HG02938 (cell line): ENCODE results near the gene MYOF.
"Not testable (repeated sequence)": the region's sequence is repeated elsewhere in the genome, so short reads cannot be mapped to it uniquely, and the experiment has no call there.

Experiments
- ATAC-seq: cut with Tn5 transposase; IDR thresholded peaks from one replicate; pipeline ENCODE4 v1.9.1; 2021; ENCODE audit warnings: mild to moderate bottlenecking, moderate library complexity; ENCODE audit not compliant: unreplicated experiment

The MYOF gene

DNA sequence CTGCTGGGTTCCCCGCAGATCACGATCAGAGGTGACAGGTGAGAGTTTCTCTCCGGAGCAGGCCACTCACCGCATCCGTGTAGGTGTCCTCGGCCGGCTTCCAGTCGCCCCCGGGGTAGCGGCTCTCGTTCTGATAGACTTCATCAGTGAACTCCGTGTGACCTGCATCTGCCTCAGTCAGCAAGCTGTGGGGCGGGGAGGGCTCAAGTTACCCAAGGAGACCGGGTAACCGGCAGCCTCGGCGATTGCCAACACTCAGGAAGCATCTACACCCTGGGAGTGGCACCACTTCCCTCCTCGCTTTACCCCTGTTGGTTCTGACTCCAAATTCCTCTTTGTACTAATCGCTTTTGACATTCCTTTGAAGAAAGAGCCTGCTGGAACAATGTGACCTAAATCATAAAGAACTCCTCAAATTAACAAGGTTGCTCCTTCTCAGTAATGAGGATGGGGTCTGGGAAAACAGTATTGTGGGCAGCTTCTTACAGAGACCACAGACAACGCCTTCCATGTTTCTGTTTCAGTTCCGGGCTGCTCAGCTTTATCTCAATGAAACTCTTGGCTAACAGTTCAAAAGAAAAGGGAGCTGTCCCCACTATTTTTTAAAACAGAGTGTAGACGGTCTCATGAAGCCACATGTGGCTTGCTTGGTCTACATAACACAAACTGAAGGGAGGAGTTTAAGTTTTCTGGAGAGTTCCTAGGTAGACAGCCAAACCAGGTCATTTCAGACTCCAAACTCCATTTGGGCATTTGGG is 118.1 kb downstream of the MYOF start:
- ATAC-seq, result no peak

DNA sequence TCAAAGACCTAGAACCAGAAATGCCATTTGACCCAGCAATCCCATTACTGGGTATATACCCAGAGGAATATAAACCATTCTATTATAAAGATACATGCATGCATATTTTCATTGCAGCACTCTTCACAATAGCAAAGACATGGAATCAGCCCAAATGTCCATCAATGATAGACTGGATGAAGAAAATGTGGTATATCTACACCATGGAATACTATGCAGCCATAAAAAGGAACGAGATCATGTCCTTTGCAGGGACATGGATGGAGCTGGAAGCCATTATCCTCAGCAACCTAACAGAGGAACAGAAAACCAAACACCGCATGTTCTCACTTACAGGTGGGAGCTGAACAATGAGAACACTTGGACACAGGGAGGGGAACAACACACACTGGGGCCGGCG is 123.7 kb downstream of the MYOF start:
- ATAC-seq, result not testable (repeated sequence)

DNA sequence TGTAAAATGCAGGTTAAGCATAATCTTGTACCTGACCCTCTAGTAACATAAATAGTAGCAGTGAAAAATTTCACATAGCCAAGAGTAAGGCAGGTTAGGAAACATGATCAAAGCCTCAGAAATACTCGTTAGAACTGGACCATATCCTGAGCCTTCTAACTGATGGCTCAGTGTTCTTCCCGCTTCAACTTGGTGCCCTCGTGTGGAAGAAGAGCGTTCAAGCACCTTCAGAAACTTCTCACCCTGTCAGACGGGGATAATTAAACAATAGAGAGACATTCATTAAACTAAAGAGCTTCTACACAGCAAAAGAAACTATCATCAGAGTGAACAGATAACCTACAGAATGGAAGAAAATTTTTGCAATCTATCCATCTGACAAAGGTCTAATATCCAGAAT is 124.5 kb downstream of the MYOF start:
- ATAC-seq, result no peak

DNA sequence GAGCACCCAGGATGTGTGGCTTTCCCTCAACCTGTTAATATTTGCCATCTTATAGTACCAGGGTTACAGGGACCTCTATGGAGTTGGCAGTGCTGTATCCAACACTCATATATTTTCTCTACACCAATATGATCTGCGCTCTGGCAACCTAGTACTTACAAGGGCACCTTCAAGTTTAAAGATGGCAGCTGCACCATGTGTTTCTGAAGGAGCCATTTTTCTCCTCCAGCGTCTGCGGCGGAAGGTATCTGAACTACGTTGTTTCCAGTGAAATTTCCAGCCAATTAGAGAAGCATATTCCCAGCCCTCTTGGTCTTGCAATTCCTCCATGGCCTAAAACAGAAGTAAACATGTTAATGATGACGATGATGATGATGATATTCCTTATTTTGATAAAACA is 125.6 kb downstream of the MYOF start:
- ATAC-seq, result no peak

DNA sequence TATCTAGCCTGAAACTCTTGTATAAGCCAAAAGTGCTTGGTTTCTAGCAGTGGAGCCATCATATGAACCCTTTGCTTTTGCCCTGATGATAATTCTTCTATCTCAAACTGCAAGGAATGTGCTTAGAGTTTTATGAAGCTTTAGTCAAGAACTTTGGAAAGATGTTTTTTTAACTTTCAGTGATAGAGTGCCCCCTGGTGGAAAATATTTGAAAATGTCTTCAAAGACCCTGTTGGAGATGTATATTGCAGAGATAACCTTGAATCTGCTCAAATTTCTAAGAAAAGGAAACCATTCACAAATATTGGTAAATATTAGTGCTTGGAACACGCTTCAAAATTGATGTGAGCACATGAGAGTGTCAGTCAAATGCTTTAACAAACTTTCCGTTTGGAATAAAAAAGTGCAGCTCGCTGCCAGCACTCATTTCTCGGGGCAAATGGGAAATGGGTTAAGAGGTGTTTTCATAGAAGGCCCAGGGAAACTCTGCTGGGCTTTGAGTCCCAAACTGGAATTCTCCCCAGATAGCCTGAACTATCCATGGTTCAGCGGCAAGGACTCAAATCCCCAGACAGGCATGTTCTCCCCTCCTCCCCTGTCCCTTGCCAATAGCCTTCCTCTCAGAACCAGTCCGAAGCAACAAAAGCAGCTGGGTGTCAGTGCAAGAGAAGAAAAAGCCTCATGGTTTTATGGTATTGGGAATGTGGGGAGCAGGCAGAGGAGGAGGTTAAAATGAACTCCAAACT is 129.3 kb downstream of the MYOF start:
- no peak for ATAC-seq

DNA sequence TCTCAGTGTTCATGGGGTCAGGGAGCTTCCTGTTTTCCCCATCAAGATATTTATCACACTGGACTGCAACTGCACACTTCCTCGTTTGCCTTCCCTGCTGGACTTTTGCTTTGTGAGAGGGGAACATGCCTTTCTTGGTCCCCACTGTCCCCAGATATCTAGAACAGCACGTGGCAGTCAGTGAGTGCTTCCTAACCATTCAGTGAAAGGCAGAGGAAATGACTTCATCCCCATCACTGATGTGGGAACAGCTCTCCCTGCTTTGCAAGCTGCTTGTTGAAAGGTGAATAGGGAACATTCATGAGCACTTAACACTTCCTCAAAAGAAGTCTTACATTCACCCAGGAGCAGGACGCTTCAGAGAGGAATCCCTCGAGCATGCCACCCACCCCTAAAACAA is 135.4 kb downstream of the MYOF start:
- no peak for ATAC-seq

DNA sequence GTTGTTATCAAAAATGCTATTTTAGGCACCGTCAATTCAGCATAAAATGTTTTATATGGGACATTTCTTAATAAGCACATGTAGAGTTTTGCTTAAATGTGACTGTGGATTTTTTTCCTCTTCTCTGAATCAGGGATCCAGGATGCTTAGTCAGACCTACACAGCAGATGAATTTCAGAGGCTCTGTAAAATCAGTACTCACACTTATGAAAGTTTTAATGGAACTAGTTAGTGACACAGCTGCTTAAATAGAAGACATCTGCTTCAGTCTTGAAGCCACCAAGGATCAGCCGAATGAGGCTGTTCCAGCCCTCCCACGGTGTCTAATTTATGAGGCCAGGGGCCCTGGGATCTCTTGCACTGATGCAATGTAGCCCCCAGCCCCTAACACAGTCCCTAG is 136.0 kb downstream of the MYOF start:
- ATAC-seq, result no peak

DNA sequence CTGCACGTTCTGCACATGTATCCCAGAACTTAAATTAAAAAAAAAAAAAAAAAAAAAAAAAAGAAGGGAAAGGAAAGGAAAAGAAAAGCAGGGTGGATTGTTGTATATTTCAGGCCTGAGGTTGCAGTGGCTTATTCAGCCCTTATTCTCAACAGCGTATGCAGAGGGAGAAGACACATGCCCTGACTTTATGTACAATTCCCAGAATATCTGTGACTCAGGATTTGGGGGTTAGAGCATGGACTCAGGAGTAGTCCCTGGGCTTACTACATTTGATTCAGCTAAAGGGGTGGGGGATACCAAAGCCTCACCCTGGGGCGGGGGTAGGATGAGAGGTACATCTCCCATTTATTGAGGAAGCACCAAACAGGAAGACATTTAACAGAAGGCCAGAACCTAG is 137.4 kb downstream of the MYOF start:
- ATAC-seq, result no peak

DNA sequence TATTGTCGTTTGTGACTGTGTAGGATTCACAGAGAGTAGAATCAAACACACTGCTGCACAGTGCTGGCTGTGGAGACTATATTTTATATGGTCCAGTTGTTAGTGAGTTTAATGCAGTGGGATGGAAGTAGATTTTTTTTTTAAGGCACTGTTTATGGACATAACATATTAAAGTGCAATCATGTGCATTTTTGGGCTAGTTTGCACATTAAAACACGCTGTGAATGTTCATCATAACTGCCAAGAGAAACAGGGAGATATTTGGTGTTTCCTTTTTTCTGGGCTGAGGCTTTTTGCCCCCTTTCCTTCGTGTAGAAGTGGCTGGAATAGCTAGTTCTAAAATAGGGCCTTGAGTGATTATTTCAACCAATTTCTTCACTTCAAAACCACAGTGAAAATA is 139.2 kb downstream of the MYOF start:
- ATAC-seq, result no peak

DNA sequence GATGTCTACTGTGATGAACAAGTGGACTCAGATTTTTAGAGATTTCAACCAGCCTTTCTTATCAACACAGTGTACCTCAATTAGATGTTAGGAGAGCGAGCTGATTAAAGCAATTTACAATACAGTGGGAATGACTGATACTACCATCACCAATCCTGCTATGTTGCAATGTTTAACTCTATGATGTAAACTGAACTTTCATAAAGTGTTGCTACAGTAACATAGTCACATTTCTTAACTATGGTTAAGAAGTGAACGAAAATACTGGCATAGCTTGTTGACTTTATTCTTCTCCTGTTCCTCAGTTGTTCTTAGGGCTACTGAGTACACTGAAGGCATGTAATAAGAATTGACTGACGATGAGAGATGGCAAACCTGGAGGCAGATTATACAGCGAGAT is 139.8 kb downstream of the MYOF start:
- ATAC-seq, result no peak

DNA sequence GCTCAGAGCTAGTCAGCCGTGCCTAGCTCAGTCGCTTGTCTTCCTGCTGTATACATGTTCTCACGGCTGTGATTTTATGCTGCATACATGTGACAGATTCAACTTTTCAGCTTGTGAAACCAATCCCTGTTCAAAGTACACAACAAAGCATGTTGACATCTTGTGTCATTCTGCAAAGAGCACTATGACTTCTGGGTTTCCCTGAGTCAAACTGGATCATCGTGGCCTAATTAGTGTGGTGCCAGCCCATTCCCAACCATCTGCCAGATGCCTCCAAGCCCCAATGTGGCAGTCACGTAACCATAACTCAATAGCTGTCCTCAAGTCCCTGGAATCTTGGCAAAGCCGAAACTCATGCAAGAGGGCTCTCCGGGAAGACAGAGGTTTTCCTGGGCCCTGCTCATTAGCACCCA is 144.8 kb downstream of the MYOF start:
- ATAC-seq, result no peak

DNA sequence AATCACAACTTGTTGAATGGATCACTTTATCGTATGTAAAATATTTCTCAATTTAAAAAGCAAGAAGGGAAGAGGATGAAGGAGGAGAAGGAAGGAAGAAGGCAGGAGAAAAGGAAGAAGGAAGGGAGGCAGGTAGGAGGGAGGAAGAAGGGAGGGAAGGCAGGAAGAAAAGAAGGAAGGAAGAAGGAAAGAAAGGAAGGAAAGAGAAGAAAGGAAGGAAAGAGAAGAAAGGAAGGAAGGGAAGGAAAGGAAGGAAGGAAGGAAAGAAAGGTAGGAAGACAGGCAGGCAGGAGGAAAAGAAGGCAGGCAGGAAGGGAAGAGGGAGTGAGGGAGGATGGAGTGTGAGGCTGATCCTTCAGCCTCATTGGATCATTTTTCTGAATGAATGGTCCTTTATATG is 145.5 kb downstream of the MYOF start:
- no peak for ATAC-seq

DNA sequence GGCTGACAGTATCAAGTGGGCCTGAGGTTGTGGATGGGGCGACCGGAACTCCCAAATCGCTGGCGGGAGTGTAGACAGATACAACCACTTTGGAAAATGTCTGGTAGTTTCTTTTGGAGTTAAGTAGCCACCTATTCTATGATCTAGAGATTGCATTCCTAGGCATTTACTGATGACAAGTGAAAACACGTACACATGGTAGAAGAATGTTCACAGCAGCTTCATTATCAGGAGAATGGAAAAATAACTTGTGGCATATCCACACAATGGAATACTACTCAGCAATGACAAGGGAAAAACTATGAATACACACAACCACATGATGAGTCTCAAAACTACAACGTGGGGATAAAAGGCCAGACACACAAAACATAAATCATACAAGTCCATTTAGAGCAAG is 146.0 kb downstream of the MYOF start:
- ATAC-seq, result no peak

DNA sequence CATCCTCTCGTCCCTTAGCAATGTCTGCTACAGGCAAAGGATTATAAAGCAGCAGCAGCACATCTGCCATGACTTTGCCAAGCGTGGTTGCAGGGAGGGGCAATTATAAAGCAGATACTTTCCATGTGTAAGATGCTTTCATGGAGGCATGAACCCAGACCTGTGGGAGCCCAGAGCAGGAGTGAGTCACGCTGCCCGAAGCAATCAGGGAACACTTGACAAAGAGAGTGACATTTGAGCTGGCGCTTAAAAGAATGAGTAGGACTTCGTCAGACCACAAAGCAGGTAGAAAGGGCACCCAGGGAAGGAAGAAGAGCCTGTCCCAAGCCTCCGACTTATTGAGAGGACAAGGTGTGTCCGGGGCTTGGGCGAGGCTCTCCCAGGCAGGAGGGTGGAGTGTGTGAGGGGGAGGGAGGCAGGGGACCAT is 147.2 kb downstream of the MYOF start:
- ATAC-seq, result no peak

DNA sequence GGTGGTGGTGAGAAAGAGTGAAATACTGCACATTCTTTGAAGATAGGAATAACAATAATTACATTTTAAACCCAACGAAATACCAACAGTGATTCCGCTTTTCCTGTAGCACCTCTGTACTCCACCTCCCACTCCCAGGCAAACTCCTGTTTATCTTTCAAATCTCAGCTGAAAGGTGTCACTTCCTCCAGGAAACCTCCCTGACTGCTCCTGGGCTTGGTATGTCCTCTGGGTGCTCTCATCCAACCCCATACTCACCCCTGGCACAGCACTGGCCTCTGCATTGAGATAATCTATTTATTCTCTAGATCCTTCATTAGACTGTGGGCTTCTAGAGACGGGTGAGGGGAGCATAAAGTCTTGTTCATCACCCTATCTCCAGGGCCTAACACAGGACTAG is 148.0 kb downstream of the MYOF start:
- no peak for ATAC-seq

DNA sequence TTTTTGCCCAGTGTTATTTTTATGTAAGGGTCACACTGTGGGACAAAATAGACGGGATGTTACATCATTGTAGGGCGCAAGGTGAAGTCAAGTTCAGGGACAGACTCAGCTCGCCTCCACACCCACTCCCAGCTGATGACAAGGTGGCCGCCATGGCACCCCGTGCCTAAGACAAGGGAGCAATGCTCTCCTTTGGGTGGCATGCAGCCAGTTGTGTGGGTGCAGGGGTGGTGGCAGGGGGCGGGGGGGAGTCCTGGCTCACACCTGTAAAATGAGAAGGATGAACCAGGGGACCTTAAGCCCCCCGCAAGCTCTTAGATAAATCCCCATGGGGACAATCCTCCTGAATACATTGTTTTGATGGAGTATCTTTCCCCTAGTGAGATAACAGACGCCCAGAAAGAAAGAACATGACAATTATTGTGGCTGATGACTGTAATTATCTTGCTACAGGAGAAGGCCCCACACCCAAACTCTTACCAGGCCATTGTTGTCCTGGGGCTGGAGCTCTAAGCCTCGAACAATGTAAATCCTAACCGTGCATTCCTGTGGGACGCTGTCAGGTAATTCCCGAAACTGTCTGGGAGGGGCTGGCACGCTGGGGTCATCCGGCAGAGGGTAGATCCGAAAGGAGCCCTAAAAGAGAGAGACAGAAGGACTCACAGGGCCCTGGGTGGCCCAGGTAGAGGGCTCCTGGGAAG is 148.7 kb downstream of the MYOF start:
- no peak for ATAC-seq

DNA sequence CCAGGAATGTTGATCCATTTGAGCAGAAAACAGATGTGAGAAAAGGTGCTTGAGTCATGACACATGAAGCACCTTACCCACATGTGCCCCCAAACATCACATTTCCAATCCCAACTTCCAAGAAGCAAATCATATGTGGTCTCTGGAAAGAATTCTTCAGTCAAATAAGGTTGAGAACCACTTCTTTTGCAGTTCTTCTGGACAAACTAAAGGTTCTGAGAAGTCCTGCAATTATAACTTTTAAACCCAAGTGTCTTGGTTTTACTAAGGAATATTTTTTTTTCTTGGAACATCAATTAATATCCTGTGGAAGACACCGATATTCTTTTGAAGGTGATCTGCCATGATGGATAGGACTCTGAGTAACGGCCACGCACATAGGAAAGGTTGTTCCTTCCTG is 151.3 kb downstream of the MYOF start:
- no peak for ATAC-seq

DNA sequence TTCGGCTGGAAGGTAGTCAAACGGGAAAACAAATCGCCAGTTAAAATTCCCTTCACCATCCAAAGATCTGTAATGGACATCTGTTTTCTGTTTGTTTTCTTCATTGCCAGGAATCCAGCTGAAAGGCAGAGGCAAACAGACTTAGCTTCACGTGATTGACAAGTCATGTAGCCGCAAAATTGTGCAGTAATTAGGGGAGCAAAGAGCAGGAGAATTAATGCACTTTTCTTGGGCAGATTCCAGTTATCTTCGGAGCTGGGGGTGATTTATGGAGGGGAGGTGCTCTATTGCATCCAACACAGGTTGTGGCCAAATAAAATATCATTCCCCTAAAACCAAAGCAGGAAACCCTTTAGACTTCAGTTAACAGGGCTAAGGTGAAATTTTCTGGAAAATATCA is 162.2 kb downstream of the MYOF start:
- ATAC-seq, result no peak

DNA sequence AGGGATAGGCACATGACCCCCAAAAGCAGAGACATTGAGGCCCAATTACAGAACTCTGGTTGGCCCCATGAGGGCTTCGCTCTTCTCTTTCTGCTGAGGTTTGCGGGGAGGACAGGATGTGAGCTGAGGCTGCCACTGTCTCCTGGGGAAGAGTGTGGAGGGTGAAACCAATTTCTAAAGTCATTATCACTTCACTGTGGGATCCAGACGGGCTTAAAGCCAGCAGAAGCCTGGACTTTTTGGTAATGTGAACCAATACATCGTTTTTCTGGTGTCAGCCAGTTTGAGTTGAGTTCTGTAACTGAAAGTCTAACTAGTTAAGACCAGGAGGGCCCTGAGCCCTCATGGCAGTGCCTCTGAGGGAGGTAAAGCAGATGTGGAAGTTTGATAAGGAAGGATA is 163.0 kb downstream of the MYOF start:
- ATAC-seq, result no peak

DNA sequence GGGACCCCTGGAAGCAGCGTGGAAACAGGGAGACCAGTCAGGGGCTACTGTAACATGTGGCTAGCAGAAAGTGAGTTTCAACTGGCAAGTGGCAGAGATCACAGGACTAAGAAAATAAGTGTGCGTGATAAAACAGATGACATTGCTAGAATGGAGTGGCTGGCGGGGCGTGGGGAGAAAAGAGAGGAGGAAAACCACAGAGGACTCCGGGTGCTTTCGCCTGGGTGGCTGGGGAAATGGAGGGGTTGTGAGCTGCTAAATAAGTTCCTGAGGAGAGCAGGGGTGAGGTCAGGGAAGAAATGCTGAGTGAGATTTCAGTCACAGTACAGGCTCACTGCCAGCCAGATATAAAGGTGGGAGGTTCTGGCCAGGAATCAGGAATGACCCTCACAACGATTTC is 166.9 kb downstream of the MYOF start:
- no peak for ATAC-seq

DNA sequence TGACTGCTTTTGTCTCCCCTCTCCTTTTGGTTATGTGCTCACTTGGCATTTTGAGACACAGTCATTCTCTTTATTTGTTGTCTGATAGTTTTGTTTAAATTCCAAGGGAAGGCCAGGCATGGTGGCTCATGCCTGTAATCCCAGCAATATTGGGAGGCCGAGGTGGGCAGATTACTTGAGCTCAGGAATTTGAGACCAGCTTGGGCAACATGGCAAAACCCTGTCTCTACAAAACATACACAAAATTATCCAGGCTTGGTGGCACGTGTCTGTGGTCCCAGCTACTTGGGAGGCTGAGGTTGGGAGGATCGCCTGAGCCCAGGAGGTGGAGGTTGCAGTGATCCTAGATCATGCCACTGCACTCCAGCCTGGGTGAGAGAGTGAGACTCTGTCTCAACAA is 167.5 kb downstream of the MYOF start:
- ATAC-seq, result not testable (repeated sequence)

DNA sequence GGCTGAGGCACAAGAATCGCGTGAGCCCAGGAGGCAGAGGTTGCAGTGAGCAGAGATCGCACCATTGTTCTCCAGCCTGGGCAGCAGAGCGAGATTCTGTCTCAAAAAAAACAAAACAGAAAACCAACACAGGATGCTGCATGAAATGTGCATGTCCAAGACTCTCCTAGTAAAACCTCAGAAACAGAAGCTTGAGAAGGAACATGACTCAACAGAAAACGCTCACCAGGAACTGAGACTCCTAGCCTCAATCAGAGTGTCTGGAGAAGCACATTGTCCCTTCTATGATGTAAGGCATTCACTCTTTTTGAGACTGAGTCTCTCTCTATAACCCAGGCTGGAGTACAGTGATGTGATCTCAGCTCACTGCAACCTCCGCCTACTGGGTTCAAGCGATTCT is 168.3 kb downstream of the MYOF start:
- no peak for ATAC-seq
